Small intestine (tissue), 7 donors: ENCODE measurements around the gene HTR1E. TPM values are rescaled to one million over a fixed set of nuclear protein-coding genes. Genes with fewer than 3 reads are reported as not detected.

Source experiments
- DNase-seq, 2 donors: peaks; one replicate each; pipeline versions ENCODE4 v3.0.0 to v3.0.0-alpha.2; 2013
- FAIRE-seq: peaks from 2 replicates; lab custom pipeline; 2012; peaks lifted over from hg19 to GRCh38; lab: Jason Lieb, UNC
- H3K27ac ChIP-seq, 3 donors: one replicate each; pipeline ENCODE4 v1.5.1; 2013; ENCODE audit warnings: low read length in 2 of 3, mild to moderate bottlenecking in 2 of 3, control low read depth in 1 of 3, inconsistent platforms in 1 of 3, low read depth in 1 of 3, moderate library complexity in 1 of 3
- H3K27me3 ChIP-seq, 3 donors: one replicate each; pipeline ENCODE4 v1.6.1; 2013; ENCODE audit warnings: low read length in 3 of 3, inconsistent platforms in 1 of 3; ENCODE audit not compliant: control insufficient read depth in 3 of 3, insufficient read depth in 3 of 3
- H3K36me3 ChIP-seq, 3 donors: one replicate each; pipeline ENCODE4 v1.6.1; 2013; ENCODE audit warnings: low read length in 3 of 3, inconsistent platforms in 1 of 3, low read depth in 1 of 3, mild to moderate bottlenecking in 1 of 3, moderate library complexity in 1 of 3; ENCODE audit not compliant: control insufficient read depth in 3 of 3, insufficient read depth in 2 of 3
- H3K4me1 ChIP-seq, 3 donors: one replicate each; pipeline ENCODE4 v1.6.1; 2013; ENCODE audit warnings: low read length in 2 of 3, inconsistent platforms in 1 of 3, low read depth in 1 of 3, mild to moderate bottlenecking in 1 of 3, moderate library complexity in 1 of 3; ENCODE audit not compliant: control insufficient read depth in 3 of 3, insufficient read depth in 2 of 3
- H3K4me3 ChIP-seq, 3 donors: one replicate each; pipeline ENCODE4 v1.5.1; 2013; ENCODE audit warnings: low read length in 3 of 3, control low read depth in 1 of 3, inconsistent platforms in 1 of 3, low read depth in 1 of 3, mild to moderate bottlenecking in 1 of 3, moderate library complexity in 1 of 3
- H3K9me3 ChIP-seq, 2 donors: one replicate each; pipeline ENCODE4 v1.6.1; 2013; ENCODE audit warnings: low read depth in 1 of 2, low read length in 1 of 2; ENCODE audit not compliant: control insufficient read depth in 2 of 2, insufficient read depth in 1 of 2
- WGBS, 3 donors: extraction: QIAGEN DNeasy Blood & Tissue Kit; methylation state at CpG; one replicate each; pipeline ENCODE4 v1.1.7; 2013; 5-methylcytosine and 5-hydroxymethylcytosine counted together
- polyA plus RNA-seq, 4 donors: library from polyadenylated mRNA; stranded (reverse) in 3 of 4; unstranded in 1 of 4; fragments of 200-250 nt in 3 of 4; fragments of 120-200 nt in 1 of 4; gene quantifications; one replicate each; pipeline versions ENCODE4 v1.2.1 to v1.2.3, GENCODE V29; 2013
- donor health status: healthy with polysubstance abuse.
- donor health status: control.
- donor health status: control.
- donor health status: Bipolar disorder and iron deficiency.
- donor health status: healthy.

The HTR1E gene
- polyA plus RNA-seq, 4 donors = not detected

DNA sequence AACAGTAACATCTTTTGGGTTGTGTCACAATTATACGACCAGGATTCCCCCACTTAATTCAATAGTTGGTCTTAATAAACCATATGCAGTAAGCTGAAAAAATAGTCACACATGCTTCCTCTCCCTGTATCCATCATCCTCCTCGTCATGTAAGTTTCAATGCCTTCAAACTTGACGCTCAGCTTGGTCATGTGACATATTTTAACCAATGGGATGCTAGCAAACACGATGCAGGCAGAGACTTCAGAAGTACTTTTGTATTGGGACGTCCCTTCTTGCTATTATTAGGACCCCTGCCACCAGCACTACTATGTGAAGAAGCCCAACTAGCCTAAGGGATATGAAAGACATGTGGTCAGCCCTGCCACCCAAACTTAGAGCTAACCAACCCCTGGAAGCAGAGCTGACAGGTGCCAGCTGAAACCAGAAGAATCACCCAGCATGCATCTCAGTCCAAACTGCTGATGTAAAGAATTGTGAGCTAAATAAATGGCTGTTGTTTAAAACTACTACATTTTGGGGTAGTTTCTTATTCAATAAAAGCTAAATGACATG is 108.3 kb downstream of the HTR1E start:
- FAIRE-seq (no peak), DNase-seq (no peak)
- Histone ChIP-seq H3K4me3 (no peak overlapping the region), H3K9me3 (peaks cover 0 to 9% of the 10 kb centered on the region in 2 donors), H3K36me3 (no peaks in the 10 kb centered on the region), H3K27ac (no peak overlapping the region), H3K4me1 (no peaks in the 10 kb centered on the region), H3K27me3 (peaks cover 0 to 2% (median 0%) of the 10 kb centered on the region in 3 donors)
- 56 to 63% (median 59%) methylated on average over 5 of the region's 5 CpGs for WGBS, 3 donors

DNA sequence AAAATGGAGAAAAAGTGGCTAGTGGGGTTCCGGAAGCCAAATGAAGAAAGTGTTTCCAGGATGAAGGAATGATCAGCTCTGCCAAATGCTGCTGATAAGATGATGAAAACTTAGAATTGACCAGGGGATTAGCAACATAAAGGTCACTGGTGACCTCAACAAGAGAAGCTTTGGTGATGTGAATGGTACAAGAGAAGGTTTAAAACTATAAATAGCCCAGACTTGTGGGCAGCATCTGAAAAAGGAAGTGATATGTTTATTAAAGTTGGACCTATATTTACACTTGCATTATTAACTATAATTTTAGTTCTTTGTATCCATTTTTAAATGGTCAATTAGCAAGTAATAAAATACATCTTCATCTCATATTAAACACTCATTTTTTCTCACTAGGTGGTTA is 112.5 kb downstream of the HTR1E start:
- DNase-seq (no peak), FAIRE-seq (no peak)
- Histone ChIP-seq H3K4me1 (no peaks in the 10 kb centered on the region), H3K27me3 (no peaks in the 10 kb centered on the region), H3K36me3 (no peaks in the 10 kb centered on the region), H3K27ac (no peak overlapping the region), H3K9me3 (no peaks in the 10 kb centered on the region), H3K4me3 (no peak overlapping the region)
- 89 to 100% (median 94%) methylated on average over 1 of the region's 1 CpG for WGBS, 3 donors

DNA sequence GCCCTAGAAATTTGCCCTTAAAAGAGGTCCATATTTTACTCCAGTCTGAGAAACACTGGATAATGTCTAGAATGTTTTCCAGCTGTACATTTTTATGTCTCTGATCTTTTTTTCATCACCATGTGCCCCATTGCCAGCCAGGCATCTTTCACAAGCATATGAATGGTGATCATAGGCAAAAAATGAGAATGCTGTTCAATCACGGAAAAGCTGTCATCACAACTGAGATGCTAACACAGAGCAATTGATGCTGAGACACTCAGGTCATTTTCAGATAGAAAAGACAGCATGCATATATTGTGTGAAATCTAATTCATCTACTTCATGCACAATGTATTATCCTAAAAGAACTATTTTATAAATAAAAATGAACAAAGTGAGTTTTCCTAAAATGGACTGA is 116.0 kb downstream of the HTR1E start:
- H3K36me3 ChIP-seq = no peaks in the 10 kb centered on the region
- H3K27ac ChIP-seq = no peak overlapping the region
- no peak for DNase-seq
- WGBS, 3 donors = 77 to 88% (median 86%) methylated on average over 1 of the region's 1 CpG
- no peaks in the 10 kb centered on the region for H3K4me1 ChIP-seq
- no peak for FAIRE-seq
- no peaks in the 10 kb centered on the region for H3K9me3 ChIP-seq
- no peak overlapping the region for H3K4me3 ChIP-seq
- no peaks in the 10 kb centered on the region for H3K27me3 ChIP-seq

DNA sequence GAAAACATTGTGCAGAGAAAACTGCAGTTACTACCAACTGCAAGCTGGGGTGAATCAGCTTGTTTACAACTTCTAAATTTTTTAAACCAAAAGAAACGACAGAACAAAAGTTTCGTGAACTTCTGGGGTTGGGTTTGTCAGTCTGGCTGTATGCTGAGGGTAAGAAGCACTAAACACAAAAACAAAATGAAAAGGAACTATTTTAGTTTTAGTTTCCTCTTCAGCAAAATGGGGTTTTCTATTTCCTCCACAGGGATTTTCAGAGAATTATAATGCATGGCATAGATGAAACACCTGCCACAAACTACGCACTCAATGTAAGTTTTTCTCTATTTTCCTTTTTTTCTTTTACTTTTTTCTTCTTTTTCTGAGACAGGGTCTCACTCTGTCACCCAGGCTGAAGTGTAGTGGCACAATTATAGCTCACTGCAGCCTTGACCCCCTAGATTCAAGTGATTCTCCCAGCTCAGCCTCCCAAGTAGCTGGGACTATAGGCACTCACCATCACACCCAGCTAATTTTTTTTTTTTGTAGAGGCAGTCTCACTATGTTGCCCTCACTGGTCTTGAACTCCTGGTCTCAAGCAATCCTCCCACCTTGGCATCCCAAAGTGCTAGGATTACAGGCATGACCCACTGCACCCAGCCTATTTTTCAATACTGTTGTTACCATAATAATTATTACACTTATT is 117.0 kb downstream of the HTR1E start:
- WGBS, 3 donors = 70 to 85% (median 71%) methylated on average over 3 of the region's 3 CpGs

DNA sequence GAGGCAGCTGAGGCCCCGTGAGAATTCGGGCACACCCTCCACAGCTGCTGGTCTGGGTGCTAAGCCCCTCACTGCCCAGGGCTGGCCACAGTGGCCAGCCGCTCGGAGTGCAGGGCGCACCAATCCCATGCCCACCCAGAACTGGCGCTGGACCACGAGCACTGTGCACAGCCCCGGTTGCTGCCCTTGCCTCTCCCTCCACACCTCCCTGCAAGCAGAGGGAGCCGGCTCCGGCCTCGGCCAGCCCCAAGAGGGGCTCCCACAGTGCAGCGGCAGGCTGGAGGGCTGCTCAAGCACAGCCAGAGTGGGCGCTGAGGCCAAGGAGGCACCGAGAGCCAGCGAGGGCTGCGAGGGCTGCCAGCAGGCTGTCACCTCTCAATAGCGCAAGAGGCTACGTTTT is 122.6 kb downstream of the HTR1E start:
- WGBS, 3 donors = 94 to 96% (median 95%) methylated on average over 13 to 18 of the region's 18 CpGs
- H3K27me3 ChIP-seq = peaks cover 0 to 3% (median 0%) of the 10 kb centered on the region in 3 donors
- no peaks in the 10 kb centered on the region for H3K9me3 ChIP-seq
- H3K4me1 ChIP-seq = no peaks in the 10 kb centered on the region
- no peak for FAIRE-seq
- DNase-seq = no peak
- H3K27ac ChIP-seq = no peak overlapping the region
- no peak overlapping the region for H3K4me3 ChIP-seq
- H3K36me3 ChIP-seq = no peaks in the 10 kb centered on the region

More for the DNA sequence above, 117.0 kb downstream of the HTR1E start:
- no peak for DNase-seq
- H3K27ac ChIP-seq = no peak overlapping the region
- H3K4me3 ChIP-seq = no peak overlapping the region
- FAIRE-seq = no peak
- no peaks in the 10 kb centered on the region for H3K36me3 ChIP-seq
- H3K27me3 ChIP-seq = no peaks in the 10 kb centered on the region
- no peaks in the 10 kb centered on the region for H3K4me1 ChIP-seq
- H3K9me3 ChIP-seq = no peaks in the 10 kb centered on the region

DNA sequence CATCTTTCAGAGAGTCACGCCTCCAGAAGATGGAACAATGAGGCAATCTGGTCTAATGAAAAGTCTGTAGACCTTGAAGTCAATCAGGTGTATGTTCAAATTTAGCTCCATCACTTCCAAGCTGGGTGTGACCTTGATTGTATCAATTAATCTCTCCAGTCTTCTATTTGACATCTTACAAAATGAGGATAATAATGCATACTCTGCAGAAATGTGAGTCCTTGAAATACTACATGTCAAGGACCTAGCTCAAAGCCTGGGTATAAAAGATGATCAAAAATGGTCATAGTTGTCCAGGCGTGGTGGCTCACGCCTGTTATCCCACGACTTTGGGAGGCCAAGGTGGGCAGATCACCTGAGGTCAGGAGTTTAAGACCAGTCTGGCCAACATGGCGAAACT is 127.8 kb downstream of the HTR1E start:
- no peak overlapping the region for H3K4me3 ChIP-seq
- peaks cover 0 to 6% (median 2%) of the 10 kb centered on the region in 3 donors for H3K4me1 ChIP-seq
- no peaks in the 10 kb centered on the region for H3K9me3 ChIP-seq
- no peak overlapping the region for H3K27ac ChIP-seq
- WGBS, 3 donors = 74 to 81% (median 79%) methylated on average over 5 of the region's 5 CpGs
- H3K27me3 ChIP-seq = peaks cover 0 to 5% (median 0%) of the 10 kb centered on the region in 3 donors
- FAIRE-seq = no peak
- no peak for DNase-seq
- H3K36me3 ChIP-seq = no peaks in the 10 kb centered on the region

Other genes starting within 250 kb of the HTR1E start
- under 1 TPM in 1 of 4 donors, not detected in 3; 0.16 TPM for gene CGA, start 157.6 kb downstream of the HTR1E start, polyA plus RNA-seq
- gene ZNF292, start 218.0 kb downstream of the HTR1E start, polyA plus RNA-seq = 10 to 100 TPM in 1 of 4 donors, 1 to 10 TPM in 3; 3.8 to 25.2 (median 5.8) TPM